HG03095 (cell line): ENCODE results near the gene FAM13C.
"Not testable (repeated sequence)": the region's sequence is repeated elsewhere in the genome, so short reads cannot be mapped to it uniquely, and the experiment has no call there.

ENCODE experiments used
- ATAC-seq: cut with Tn5 transposase; IDR thresholded peaks from one replicate; pipeline ENCODE4 v1.9.1; 2021; ENCODE audit warnings: moderate library complexity; ENCODE audit not compliant: unreplicated experiment

FAM13C gene

DNA sequence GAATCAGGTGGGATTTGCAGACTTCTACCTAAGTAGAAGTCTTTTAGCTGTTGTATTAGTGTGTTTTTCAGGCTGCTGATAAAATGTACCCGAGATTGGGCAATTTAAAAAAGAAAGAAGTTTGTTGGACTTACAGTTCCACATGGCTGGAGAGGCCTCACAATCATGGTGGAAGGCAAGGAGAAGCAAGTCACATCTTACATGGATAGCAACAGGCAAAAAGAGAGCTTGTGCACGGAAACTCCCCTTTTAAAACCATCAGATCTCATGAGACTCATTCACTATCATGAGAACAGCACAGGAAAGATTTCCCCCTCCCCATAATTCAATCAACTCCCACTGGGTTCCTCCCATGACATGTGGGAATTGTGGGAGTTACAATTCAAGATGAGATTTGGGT is 123.2 kb downstream of the FAM13C start:
- ATAC-seq = not testable (repeated sequence)

DNA sequence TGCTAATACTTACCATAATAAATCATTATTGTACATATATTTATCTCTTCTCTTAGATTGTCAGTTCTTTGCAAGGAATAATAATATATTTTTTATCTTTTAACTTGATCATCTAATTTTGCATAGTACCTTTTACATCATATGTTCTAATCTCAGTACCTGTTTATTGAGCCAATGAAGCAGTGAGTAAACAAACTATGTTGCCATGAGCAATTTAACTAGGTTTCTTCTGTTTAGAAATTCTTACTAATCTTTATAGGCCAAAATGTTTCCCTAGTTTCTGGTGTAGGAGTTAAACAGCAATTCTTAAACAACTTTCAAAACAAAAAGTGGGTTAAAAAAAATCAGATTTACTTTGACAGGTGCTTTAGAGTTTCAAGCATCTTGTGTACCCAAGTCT is 124.6 kb downstream of the FAM13C start:
- ATAC-seq = no peak

DNA sequence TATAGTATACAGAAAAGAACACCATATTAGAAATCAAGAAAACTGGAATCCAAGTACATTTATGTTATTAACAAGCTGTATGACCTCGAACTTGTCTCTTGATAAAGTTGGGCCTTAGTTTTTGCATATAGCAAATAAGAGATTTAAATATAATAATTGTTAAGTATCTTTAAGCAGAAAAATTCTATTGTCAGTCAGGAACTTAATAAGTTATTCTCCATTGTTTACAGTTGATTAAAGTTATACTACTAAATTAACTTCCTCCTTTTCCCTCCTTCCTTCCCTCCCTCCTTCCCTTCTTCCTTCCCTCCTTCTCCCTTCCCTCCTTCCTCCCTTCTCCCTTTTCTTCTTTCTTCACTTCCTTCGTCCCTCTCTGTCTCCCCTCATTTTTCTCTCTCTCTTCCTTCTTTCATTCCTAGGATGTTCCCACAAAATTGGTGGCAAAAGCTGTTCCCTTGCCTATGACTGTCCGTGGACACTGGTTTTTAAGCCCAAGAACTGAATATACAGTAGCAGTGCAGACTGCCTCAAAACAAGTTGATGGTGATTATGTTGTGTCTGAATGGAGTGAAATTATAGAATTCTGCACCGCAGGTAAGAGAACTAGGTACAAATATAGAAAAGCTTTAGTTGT is 126.2 kb downstream of the FAM13C start:
- ATAC-seq = no peak

DNA sequence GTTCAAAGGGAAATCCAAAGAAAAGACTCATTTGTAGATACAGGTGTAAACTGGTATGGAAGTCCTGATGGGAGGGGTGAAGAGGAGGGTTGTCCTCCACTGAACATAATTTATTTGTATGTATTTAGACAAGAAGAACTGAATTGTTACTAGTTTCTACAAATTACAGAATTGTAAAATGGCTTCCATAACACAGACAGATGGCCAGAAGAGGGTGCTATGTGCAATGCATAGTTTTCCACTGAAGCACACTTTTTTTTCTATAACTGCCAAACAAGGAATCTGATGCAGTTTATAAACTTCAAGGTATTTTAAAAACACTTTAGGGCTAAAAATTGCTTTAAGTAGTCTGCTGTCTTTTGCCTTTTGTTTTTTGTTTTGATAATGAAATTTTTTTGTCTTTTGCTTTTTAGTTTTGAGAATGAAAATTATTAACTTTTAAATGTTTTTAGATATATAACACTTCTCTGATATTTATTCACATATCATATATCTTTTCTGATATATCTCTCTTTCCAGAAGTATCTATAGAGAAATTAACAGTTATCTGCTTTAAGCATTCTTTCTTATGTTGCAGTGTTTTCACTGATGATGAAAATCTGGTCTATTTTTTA is 127.4 kb downstream of the FAM13C start:
- ATAC-seq = no peak

DNA sequence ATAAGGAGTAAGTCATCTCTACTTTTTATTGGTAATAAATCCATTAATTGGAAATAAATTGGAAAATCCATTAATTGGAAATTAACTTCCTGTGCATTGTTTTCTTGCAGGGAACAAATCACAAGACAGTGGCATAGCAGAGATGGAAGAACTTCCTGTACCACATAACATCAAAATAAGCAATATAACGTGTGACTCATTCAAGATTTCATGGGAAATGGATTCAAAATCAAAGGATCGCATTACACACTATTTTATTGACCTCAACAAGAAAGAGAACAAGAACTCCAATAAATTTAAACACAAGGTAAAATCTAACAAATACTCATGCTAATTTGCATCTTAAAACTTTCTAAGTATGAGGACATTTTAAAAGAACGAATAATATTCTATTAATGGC is 128.2 kb downstream of the FAM13C start:
- ATAC-seq = no peak

DNA sequence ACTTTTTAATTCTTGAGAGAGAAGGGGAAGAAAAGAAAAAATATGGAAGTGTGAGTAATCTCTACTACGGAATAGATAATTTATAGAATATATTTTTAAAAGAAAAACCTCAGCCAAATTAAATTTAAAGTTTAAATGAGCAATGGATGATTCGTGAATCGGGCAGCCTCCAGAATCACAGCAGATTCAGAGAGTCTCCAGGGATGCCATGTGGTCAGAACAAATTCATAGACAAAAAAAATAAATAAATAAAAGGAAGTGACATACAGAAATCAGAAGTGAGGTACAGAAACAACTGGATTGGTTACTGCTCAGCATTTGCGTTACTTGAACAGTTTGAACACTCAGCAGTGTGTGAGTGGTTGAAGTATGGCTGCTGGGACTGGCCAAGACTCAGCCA is 132.9 kb downstream of the FAM13C start:
- no peak for ATAC-seq

DNA sequence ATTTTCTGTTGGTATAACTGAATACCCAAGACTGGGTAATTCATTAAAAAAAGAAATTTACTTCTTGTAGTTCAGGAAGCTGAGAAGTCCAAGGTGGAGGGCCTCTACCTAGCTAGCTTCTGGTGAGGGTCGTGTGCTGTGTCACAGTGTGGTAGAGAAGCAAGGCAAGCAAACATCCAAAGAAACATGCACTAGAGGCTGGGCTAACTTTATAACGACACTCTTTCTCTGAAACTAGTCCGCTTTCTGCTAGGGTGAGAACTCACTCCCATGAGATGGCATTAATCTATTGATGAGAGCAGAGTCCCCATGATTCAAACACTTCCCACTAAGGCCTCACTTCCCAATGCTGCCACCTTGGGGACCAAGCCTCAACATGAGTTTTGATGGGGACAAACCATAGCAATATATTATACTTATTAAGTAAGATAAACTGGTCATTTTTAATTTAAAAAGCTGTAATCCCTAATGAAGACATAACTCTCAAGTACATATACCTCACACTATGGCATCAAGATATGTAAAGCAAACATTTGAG is 135.1 kb downstream of the FAM13C start:
- ATAC-seq = no peak

DNA sequence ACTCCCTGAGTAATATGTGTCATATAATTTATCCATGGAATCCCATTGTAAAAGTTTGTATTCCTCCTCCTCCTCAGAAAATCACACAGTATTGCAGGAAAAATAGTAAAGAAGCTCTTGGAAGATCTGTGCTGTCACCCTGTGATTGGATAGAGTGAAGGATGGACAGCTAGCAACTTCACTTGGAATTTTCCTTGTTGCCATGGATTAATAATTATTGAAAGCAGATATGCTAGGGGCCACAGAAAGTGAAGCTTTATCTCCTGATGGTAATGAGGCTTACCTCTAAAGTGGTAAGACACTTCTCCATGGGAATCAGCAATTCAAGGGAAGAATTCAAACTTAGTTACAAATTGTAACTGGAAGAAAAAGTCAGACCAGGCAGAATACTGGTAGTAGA is 137.1 kb downstream of the FAM13C start:
- no peak for ATAC-seq

DNA sequence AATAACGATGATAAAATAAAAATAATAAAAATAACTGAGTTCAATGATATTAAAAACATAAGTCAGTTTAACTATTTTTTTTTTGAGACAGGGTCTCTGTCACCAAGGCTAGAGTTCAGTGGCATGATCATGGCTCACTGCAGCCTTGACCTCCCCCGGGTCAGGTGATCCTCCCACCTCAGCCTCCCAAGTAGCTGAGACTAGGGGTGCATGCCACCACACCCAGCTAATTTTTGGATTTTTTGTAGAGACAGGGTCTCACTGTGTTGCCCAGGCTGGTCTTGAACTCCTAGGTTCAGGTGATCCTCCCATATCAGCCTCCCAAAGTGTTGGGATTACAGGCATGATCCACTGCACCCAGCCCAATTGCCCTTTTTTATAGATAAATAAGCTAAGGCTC is 138.8 kb downstream of the FAM13C start:
- ATAC-seq = not testable (repeated sequence)

DNA sequence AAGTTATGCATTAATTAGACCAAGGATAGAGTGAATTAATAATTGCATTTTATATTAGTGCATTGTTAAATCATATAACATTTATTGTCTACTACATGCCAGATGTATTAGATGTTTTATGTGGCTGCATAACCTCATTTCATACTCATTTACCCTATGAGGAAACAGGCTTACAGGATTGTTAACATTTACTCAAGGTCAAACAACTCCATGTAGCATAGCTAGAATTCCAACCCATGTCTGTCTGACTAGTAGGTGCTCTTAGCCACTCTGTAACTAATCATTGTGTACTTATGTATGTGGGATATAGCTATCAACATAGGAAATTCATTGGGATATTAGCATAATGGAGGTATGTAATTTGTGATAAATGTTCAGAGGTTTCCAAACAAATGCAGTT is 139.6 kb downstream of the FAM13C start:
- ATAC-seq = no peak

DNA sequence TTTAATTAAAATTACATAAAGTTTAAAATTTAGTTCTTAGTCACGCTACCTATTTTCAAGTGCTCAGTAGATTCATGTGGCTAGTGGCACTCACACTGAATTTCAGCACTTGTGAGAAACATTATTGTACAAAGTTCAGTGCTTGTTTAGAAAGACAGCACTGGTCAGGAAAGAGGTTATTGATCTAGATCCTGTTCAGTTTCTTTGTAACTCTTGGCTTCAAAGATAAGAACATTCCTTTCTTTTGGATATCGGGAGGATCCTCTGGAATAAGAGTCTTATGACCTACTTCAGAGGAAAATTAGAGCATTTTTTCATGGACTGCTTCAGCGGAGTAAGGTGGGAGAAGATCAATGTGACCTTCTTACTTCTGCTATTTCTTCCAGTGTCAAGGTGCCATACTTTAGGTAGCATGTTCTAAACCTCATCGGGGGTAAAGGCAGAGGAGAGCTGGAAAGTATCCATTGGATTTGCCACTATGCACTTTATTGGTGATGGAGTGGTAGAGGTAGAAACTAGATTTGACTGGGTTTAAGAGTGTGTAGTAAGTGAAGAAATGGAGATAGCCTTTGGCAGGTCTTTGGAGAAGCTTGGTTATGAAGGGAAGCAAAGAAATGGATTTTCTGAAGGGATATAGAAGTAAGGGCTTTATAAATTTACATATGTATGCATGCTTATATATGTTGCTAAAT is 146.0 kb downstream of the FAM13C start:
- ATAC-seq = no peak

DNA sequence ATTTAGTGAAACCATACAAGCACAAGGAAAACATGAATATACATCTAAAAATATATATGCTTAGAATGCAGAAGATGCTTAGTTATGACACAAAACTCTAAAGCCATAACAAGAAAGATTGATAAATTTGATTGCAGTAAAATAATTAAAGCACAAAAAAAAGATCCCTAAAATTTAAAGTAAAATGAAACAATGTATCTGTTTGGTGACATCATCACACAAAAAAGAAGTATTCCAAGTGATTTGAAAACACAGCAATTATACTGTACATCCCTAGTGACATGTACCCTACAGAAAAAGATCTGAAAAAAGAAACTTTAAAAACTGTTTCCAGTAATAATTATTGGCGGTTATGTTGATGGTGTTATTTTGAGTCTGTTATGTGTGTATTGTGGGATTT is 148.2 kb downstream of the FAM13C start:
- ATAC-seq = no peak

DNA sequence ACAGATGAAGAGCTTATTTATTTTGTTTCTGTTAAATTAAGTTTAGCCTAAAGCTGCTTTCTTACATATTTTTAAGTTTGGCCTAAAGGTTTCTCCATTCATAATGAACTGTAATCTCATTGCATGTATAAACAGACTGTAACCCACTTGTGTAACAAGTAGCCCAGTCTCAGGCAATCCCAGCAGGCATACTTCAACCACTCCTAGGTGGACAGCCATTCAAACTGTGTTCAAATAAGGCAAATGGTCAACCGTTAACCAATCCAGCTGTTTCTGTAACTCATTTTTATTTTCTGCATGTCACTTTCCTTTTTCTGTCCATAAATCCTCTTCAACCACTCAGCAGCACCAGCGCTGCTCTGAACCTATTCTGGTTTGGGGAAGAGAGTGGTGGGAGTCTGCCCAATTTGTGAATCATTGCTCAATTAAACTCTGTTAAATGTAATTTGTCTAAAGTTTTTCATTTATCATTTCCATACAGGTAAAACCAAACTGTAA is 150.0 kb downstream of the FAM13C start:
- ATAC-seq = no peak

DNA sequence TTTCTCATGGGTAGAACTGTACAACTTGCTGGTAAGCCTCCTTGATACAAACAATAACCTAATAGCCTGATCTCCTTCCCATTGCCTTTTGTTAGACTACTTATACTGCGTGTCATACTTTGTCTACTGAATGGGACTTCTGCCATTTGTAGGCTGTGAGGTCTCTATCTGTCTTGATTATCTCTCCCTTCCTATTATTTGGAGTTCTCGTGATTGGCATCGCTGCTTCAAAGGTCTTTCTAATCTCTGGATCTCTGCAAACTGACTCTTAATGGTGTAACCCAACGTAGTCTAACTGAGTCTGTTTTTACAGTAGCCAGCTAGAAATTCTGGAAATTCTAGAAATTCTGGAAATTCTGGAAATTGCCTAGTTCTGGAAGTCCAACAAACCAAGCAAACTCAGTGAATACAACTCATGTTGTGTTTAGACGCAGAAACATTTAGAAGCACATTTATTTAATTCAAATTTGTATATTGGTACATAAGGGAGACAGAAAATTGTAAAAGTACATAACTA is 156.1 kb downstream of the FAM13C start:
- ATAC-seq = no peak
